Neural progenitor cell (in vitro differentiated cells): ENCODE results near the gene ANKAR. TPM values are rescaled to one million over a fixed set of nuclear protein-coding genes. Genes with fewer than 3 reads are reported as not detected.
A peak's percentile ranks its signal among the peaks of the same experiment; 100 is the strongest.

Source experiments
- DNase-seq: peaks from one replicate; pipeline ENCODE4 v3.0.0-alpha.2; 2016; ENCODE audit warnings: low spot score
- H2AFZ ChIP-seq: fragments of 200-600 bp; sonication (generic); replicated peaks from 2 replicates; pipeline ENCODE4 v1.6.1; 2016; ENCODE audit warnings: antibody characterized with exemption
- H3F3A ChIP-seq: fragments of 200-600 bp; sonication (generic); 2 replicates; pipeline ENCODE4 v1.6.1; 2016; ENCODE audit warnings: antibody characterized with exemption, low read depth
- H3K27ac ChIP-seq: fragments of 200-600 bp; sonication (generic); 2 replicates; pipeline ENCODE4 v1.5.1; 2016; ENCODE audit warnings: mild to moderate bottlenecking
- H3K27me3 ChIP-seq: fragments of 200-600 bp; sonication (generic); 2 replicates; pipeline ENCODE4 v1.6.1; 2016; ENCODE audit warnings: mild to moderate bottlenecking, moderate library complexity
- H3K36me3 ChIP-seq: fragments of 200-600 bp; sonication (generic); 2 replicates; pipeline ENCODE4 v1.5.1; 2016
- H3K4me1 ChIP-seq: fragments of 200-600 bp; sonication (generic); 2 replicates; pipeline ENCODE4 v1.6.1; 2016; ENCODE audit warnings: mixed run types
- H3K4me2 ChIP-seq: fragments of 200-600 bp; sonication (generic); 2 replicates; pipeline ENCODE4 v1.6.1; 2016
- H3K4me3 ChIP-seq: fragments of 200-600 bp; sonication (generic); 2 replicates; pipeline ENCODE4 v1.5.1; 2016
- H3K79me2 ChIP-seq: fragments of 200-600 bp; sonication (generic); 2 replicates; pipeline ENCODE4 v1.6.1; 2016; ENCODE audit warnings: low read depth
- H3K9ac ChIP-seq: fragments of 200-600 bp; sonication (generic); 2 replicates; pipeline ENCODE4 v1.6.1; 2016
- H3K9me3 ChIP-seq: fragments of 200-600 bp; sonication (generic); 2 replicates; pipeline ENCODE4 v1.5.1; 2016; ENCODE audit warnings: low read depth
- H4K20me1 ChIP-seq: fragments of 200-600 bp; sonication (generic); 2 replicates; pipeline ENCODE4 v1.6.1; 2016; ENCODE audit warnings: low read depth
- H3K27ac Mint-ChIP-seq: 3 replicates; pipeline ENCODE4 v1.8.0; 2021; ENCODE audit warnings: mixed read lengths
- H3K27me3 Mint-ChIP-seq: 2 replicates; pipeline ENCODE4 v1.8.0; 2022; ENCODE audit warnings: low read depth, mild to moderate bottlenecking, inconsistent platforms, moderate library complexity, mixed read lengths; ENCODE audit not compliant: insufficient read depth
- H3K36me3 Mint-ChIP-seq: 3 replicates; pipeline ENCODE4 v1.8.0; 2021; ENCODE audit warnings: mixed read lengths
- H3K4me1 Mint-ChIP-seq: 3 replicates; pipeline ENCODE4 v1.8.0; 2021; ENCODE audit warnings: mixed read lengths
- H3K4me3 Mint-ChIP-seq: 3 replicates; pipeline ENCODE4 v1.8.0; 2021; ENCODE audit warnings: mild to moderate bottlenecking, moderate library complexity, mixed read lengths
- H3K9me3 Mint-ChIP-seq: 3 replicates; pipeline ENCODE4 v1.8.0; 2020; ENCODE audit warnings: mixed read lengths
- EZH2 ChIP-seq: fragments of 200-600 bp; sonication (generic); IDR thresholded peaks from 2 replicates; pipeline ENCODE4 v1.6.1; 2017; ENCODE audit warnings: antibody characterized with exemption, mild to moderate bottlenecking, moderate library complexity
- EZH2phosphoT487 ChIP-seq: fragments of 200-600 bp; sonication (generic); IDR thresholded peaks from 2 replicates; pipeline ENCODE4 v1.6.1; 2017; ENCODE audit warnings: antibody characterized with exemption
- total RNA-seq: library from RNA; depleted of rRNA; stranded (reverse); fragments of >200 nt; gene quantifications from 2 replicates; pipeline ENCODE4 v1.2.3, GENCODE V29; 2015; ENCODE audit warnings: low replicate concordance
- TF ChIP-seq, protein P1 (sequence below): fragments of 200-600 bp; sonication (generic); IDR thresholded peaks from 2 replicates; pipeline ENCODE4 v1.5.1; 2017; ENCODE audit warnings: antibody characterized with exemption, mild to moderate bottlenecking

Gene ANKAR
- total RNA-seq, 1 donor from 2014 or later, result 12.0 TPM

DNA sequence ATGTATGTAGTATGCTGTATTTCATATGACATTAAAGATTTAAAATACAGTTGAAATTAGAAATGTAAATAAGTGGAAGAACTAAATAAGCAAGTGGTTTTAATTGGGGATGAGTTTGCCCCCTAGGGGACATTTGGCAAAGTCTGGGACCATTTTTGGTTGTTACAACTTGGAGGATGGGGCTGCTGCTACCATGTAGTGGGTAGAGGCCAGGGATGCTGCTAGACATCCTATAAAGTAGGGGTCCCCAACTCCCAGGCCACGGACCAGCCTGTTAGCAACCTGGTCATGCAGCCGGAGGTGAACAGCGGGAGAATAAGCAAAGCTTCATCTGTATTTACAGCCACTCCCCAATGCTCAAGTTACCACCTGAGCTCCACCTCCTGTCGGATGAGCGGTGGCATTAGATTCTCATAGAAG lies 41.1 kb upstream of the ANKAR start:
- Histone ChIP-seq H3K79me2 (no peaks in the 10 kb centered on the region), H3K4me3 (no peak overlapping the region), H3K9me3 (no peaks in the 10 kb centered on the region), H3K4me2 (no peak overlapping the region), H3K4me1 (no peaks in the 10 kb centered on the region), H3K27ac (no peak overlapping the region), H4K20me1 (no peaks in the 10 kb centered on the region), H3F3A (no peaks in the 10 kb centered on the region), H3K36me3 (no peaks in the 10 kb centered on the region), H2AFZ (peak overlapping the region; percentile 14), H3K27me3 (no peaks in the 10 kb centered on the region), H3K9ac (no peak overlapping the region)
- no peaks in the 10 kb centered on the region for H3K36me3 Mint-ChIP-seq
- TF ChIP-seq, protein P1, sequence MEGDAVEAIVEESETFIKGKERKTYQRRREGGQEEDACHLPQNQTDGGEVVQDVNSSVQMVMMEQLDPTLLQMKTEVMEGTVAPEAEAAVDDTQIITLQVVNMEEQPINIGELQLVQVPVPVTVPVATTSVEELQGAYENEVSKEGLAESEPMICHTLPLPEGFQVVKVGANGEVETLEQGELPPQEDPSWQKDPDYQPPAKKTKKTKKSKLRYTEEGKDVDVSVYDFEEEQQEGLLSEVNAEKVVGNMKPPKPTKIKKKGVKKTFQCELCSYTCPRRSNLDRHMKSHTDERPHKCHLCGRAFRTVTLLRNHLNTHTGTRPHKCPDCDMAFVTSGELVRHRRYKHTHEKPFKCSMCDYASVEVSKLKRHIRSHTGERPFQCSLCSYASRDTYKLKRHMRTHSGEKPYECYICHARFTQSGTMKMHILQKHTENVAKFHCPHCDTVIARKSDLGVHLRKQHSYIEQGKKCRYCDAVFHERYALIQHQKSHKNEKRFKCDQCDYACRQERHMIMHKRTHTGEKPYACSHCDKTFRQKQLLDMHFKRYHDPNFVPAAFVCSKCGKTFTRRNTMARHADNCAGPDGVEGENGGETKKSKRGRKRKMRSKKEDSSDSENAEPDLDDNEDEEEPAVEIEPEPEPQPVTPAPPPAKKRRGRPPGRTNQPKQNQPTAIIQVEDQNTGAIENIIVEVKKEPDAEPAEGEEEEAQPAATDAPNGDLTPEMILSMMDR, result peak; percentile 53
- TF ChIP-seq EZH2phosphoT487 (no peak), EZH2 (no peak)
- DNase-seq, result no peak
- H3K9me3 Mint-ChIP-seq, result no peaks in the 10 kb centered on the region
- H3K27me3 Mint-ChIP-seq, result peaks cover 2% of the 10 kb centered on the region
- H3K4me3 Mint-ChIP-seq, result no peak overlapping the region
- H3K27ac Mint-ChIP-seq, result no peak overlapping the region
- no peaks in the 10 kb centered on the region for H3K4me1 Mint-ChIP-seq

DNA sequence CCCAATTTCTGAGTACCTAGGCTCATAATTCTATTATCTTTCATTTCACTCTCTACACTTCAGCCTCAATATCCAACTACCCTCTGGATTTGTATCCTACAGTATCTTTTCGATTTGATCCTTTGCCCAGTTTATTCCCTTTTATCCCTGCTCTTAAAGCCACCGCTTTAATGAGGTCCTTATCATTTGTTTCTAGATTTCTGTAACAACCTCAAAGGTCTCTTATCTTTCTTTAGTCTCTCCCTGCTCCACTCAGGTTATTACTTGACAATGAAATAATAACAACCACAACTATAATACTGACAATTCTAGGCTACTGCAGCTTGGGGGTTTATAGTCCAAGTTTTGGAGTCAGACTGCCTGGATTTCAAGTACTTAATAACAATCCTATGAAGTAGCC lies 39.1 kb upstream of the ANKAR start:
- H3F3A ChIP-seq, result no peaks in the 10 kb centered on the region
- H3K9ac ChIP-seq, result no peak overlapping the region
- no peaks in the 10 kb centered on the region for H4K20me1 ChIP-seq
- no peak overlapping the region for H3K27ac ChIP-seq
- no peaks in the 10 kb centered on the region for H3K9me3 ChIP-seq
- no peaks in the 10 kb centered on the region for H3K79me2 ChIP-seq
- H3K27me3 ChIP-seq, result no peaks in the 10 kb centered on the region
- H3K4me3 Mint-ChIP-seq, result no peak overlapping the region
- H3K4me1 Mint-ChIP-seq, result no peaks in the 10 kb centered on the region
- no peak overlapping the region for H3K4me3 ChIP-seq
- no peaks in the 10 kb centered on the region for H3K4me1 ChIP-seq
- H3K36me3 ChIP-seq, result no peaks in the 10 kb centered on the region
- H3K27ac Mint-ChIP-seq, result no peak overlapping the region
- H3K36me3 Mint-ChIP-seq, result no peaks in the 10 kb centered on the region
- no peak overlapping the region for H3K4me2 ChIP-seq
- H3K27me3 Mint-ChIP-seq, result peaks cover 2% of the 10 kb centered on the region
- no peaks in the 10 kb centered on the region for H3K9me3 Mint-ChIP-seq
- DNase-seq, result no peak
- TF ChIP-seq, protein P1, result no peak
- TF ChIP-seq EZH2 (no peak), EZH2phosphoT487 (no peak)
- no peak overlapping the region for H2AFZ ChIP-seq

DNA sequence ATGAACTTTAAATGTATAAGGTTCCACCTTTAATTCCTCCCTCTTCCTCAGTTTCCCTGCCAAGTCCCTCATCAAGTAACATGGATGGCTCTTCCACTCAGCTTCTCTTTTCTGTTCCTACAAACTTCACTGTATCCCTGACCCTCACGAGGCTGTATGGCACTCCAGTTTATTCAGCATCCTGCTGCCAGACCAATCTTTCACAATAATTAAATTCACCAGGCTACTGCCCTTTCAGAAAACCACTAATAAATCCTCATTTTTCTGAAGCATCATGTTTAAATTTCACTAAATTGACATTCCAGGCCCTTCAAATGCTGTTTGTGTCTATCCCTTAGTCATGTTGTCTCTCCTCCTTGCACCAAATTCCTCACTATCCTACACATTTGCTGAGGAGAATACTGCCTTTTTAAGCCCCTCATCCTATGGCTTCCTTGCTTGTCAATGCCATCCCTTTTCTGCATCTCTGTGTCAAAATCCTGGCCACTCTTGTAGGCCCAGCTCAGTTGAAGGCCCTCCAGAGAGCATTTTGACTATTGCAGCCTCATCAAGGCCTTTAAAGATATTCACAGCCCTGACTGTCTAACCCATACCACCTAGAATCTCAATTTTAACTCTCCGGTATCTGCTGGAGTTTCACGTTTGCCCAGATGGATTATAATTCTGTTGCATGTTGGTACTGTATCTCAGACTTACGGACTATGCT lies 36.0 kb upstream of the ANKAR start:
- Mint-ChIP-seq H3K36me3 (no peaks in the 10 kb centered on the region), H3K4me3 (no peak overlapping the region), H3K27me3 (peaks cover 2% of the 10 kb centered on the region), H3K4me1 (peaks cover 3% of the 10 kb centered on the region), H3K27ac (no peak overlapping the region), H3K9me3 (no peaks in the 10 kb centered on the region)
- TF ChIP-seq, protein P1, result no peak
- TF ChIP-seq EZH2phosphoT487 (no peak), EZH2 (no peak)
- H3K4me2 ChIP-seq, result no peak overlapping the region
- peaks cover 8% of the 10 kb centered on the region for H3K4me1 ChIP-seq
- no peak overlapping the region for H3K4me3 ChIP-seq
- no peak overlapping the region for H2AFZ ChIP-seq
- no peak overlapping the region for H3K9ac ChIP-seq
- H3K27ac ChIP-seq, result no peak overlapping the region
- no peaks in the 10 kb centered on the region for H3K79me2 ChIP-seq
- peaks cover 7% of the 10 kb centered on the region for H3F3A ChIP-seq
- DNase-seq, result no peak
- H3K27me3 ChIP-seq, result no peaks in the 10 kb centered on the region
- H3K9me3 ChIP-seq, result no peaks in the 10 kb centered on the region
- H4K20me1 ChIP-seq, result no peaks in the 10 kb centered on the region
- no peaks in the 10 kb centered on the region for H3K36me3 ChIP-seq
